PC-3 (cell line): ENCODE results near the gene UQCRH.

ENCODE experiments used
- EZH2 ChIP-seq: fragments of 300-600 bp; sonication (generic); IDR thresholded peaks from one replicate; pipeline ENCODE4 v1.6.1; 2017; ENCODE audit warnings: antibody characterized with exemption, mild to moderate bottlenecking, low read length; ENCODE audit not compliant: unreplicated experiment
- TF ChIP-seq, protein P1 (sequence below): fragments of 300-600 bp; sonication (generic); conservative IDR thresholded peaks from 2 replicates; pipeline ENCODE4 v1.5.1; 2017; ENCODE audit warnings: antibody characterized with exemption, low read depth, mild to moderate bottlenecking, low read length

DNA sequence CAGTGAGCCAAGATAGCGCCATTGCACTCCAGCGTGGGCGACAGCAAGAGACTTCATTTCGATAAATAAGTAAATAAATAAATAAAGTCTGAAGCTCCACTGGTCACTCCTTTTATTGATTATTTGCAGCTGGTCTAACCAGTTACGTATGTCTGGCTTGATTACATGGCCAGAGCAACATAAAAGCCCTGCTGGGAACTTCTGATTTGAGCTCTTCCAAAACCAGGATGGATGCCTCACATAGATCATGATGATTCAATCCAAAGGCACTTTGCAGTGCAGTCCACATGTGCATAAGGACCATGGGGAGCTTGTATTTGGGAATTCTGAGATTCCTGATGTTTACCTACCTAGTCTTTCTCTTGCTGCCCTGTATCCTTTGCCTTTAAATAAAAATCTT, 61.1 kb downstream of the UQCRH start:
- TF ChIP-seq, protein P1, sequence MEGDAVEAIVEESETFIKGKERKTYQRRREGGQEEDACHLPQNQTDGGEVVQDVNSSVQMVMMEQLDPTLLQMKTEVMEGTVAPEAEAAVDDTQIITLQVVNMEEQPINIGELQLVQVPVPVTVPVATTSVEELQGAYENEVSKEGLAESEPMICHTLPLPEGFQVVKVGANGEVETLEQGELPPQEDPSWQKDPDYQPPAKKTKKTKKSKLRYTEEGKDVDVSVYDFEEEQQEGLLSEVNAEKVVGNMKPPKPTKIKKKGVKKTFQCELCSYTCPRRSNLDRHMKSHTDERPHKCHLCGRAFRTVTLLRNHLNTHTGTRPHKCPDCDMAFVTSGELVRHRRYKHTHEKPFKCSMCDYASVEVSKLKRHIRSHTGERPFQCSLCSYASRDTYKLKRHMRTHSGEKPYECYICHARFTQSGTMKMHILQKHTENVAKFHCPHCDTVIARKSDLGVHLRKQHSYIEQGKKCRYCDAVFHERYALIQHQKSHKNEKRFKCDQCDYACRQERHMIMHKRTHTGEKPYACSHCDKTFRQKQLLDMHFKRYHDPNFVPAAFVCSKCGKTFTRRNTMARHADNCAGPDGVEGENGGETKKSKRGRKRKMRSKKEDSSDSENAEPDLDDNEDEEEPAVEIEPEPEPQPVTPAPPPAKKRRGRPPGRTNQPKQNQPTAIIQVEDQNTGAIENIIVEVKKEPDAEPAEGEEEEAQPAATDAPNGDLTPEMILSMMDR, result no peak
- no peak for TF ChIP-seq EZH2
